LNCAP (cell line): Measurements from ENCODE around the gene LILRB1.
"Not testable (repeated sequence)": the region's sequence is repeated elsewhere in the genome, so short reads cannot be mapped to it uniquely, and the experiment has no call there.

Experiments
- CTCF ChIP-seq: fragments of 450-650 bp; IDR thresholded peaks from 2 replicates; pipeline ENCODE4 v1.5.1; 2017; ENCODE audit warnings: mild to moderate bottlenecking

The LILRB1 gene

GRCh38 chr19:54630262-54630661, at the start of gene LILRB1:
Gene LILRB1 (plus strand): TSS chr19:54630484. CDS start chr19:54631074, 590 bp downstream.
- TF ChIP-seq CTCF: not testable (repeated sequence)

DNA sequence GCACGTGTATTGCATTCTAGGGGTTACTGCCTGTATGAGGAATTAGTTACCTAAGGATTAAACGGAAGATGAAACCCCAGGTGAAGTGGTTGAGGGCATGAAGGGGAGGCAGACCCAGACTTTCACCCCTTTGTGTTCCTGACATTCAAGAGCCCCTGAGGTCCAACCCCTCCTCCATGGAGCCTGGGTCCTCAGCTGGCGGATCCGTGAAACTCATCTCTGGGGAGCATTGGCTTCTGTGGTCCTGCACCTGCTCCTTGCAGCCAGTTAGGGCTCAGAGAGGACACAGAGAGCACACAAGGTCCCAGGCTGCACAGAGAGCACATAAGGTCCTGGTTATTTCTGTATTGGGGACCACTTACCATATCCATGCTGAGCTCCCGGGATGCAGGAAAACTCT, 43.9 kb upstream of the LILRB1 start:
- no peak for TF ChIP-seq CTCF

GRCh38 chr19:54587026-54587425, 43.3 kb upstream of the LILRB1 start:
- TF ChIP-seq CTCF: no peak

GRCh38 chr19:54593445-54593844, 36.8 kb upstream of the LILRB1 start, which contains the start of gene LILRA1:
Gene LILRA1 (plus strand): TSS chr19:54593632. CDS start chr19:54594245, 613 bp downstream.
- not testable (repeated sequence) for TF ChIP-seq CTCF

GRCh38 chr19:54594737-54595136, 35.5 kb upstream of the LILRB1 start:
- TF ChIP-seq CTCF: no peak

DNA sequence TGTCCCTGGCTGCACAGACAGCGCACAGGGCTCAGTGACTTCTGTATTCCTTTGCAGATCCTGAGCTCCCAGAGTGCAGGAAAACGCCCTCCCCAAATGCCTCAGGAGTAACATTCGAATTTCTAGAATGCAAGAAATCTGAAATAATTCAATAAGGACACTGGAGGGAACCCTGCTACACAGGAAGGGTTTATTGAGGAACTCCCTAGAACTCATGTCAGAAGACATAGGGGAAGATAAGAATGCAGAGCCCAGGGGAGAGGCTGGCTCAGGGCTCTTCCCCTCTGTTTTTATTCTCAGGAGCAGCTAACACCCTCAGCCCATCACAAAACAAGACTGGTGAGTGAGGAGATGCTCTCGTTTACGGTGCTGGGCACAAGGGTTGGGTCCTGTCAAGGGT, 30.1 kb upstream of the LILRB1 start:
- TF ChIP-seq CTCF: no peak

- no peak for TF ChIP-seq CTCF
These were observed 24.1 kb upstream of the LILRB1 start for GRCh38 chr19:54606230-54606629.
